Endothelial cell of hepatic sinusoid (primary cell): ENCODE data around the gene PHAF1.

ENCODE experiments used
- in situ Hi-C: cut with HindIII; loops from 2 replicates; pipeline ENCODE4 v1.10.0; 2017; ENCODE audit warnings: low sequenced_read_pairs

The PHAF1 gene

DNA sequence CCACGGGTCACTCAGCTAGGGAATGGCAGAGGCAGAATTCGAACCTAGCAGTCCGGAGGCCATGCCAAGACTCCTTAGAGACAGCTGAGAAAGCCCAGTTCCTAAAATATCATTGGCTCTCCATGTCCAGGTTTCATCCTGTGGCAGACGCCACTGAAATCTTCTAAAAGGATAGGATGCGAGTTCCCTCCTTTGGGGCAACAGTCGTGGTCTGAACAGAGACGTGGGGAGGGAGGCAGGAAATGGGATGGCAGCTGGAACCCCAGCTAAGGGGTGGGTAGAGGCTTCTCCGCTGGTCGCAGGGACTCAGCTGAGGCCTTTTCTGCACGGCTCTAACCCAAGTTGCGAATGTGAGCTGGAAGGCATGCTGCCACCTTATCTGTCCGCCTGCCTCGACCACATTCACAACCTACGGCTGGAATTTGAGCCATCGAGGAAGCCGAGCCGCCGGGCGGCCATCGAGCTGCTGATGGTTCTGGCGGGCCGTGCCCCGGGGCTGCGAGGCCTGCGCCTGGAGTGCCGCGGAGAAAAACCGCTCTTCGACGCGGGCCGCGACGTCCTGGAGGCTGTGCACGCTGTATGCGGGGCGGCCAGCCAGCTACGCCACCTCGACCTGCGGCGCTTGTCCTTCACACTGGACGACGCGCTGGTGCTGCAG is 52.9 kb downstream of the PHAF1 start:
- in situ Hi-C loops = no loop called here

DNA sequence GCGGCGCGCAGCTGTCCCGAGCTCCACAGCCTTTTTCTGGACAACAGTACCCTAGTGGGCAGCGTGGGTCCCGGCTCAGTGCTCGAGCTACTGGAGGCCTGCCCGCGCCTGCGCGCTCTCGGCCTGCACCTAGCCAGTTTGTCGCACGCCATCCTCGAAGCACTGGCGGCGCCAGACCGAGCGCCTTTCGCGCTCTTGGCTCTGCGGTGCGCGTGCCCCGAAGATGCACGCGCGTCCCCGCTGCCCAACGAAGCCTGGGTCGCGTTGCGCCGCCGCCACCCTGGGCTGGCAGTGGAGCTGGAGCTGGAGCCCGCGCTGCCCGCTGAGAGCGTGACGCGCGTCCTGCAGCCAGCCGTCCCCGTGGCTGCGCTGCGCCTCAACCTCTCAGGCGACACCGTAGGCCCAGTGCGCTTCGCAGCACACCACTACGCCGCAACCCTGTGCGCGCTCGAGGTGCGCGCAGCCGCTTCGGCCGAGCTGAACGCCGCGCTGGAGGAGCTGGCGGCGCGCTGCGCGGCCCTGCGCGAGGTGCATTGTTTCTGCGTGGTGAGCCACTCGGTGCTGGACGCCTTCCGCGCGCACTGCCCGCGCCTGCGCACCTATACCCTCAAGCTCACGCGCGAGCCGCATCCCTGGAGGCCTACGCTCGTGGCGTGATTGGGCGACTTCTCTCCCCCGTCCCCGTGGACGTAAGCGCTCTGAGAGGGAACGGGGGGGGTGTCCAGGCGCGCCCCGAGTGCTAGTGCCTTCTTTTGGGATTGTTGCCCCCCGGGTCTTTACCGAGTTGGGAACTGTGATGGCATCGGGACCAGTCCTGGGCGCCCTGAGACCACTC is 53.6 kb downstream of the PHAF1 start:
- in situ Hi-C loops = no loop called here

DNA sequence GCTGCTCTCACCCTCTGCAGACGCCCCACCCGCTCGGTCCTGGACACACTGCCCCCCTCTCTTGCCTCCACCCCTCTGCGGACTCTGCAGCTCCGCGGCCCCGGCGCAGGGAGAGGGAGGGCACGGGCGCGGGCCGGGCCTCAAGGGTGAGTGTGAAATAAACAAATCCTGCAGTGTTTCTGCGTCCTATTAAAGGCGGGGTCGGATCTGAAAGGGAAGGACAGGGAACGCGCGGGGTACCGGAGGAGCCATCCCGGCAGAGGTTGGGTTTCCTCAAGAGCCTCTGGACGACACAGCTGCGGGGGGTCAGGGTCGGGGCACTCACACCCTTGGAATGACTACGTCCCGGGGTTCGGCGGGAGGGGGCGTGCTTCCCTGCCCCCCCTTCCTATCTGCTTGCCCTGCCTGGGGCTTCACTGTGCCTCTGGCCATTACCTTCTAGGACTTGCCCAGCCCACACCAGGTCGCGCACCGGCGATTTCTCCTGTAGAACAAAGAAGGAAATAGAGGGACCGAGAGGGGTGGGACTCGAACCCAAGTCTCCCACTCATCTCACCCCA is 54.3 kb downstream of the PHAF1 start:
- in situ Hi-C loops = no loop called here

DNA sequence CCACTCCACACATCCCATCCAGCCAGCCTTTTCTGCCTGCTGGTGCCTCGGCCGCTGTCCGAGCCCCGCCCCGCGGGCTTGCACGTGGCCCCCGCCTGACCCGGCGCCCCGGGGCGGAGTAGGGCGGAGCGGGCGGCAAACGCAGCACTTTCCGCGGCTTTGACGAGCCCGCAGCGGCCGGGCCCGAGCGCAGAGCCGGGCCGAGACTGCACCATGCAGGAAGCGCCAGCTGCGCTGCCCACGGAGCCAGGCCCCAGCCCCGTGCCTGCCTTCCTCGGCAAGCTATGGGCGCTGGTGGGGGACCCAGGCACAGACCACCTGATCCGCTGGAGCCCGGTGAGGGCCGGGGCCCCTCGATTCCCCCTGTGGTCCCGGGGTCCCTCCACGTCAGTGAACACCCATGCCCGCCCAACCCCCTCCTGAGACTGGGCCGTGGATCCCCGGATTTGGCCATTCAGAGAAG is 54.9 kb downstream of the PHAF1 start, which contains the start of gene HSF4:
Gene HSF4 (plus strand): TSS at position 147 of the 463 bp plus-strand sequence. CDS start 67 bp downstream, at position 214.
- in situ Hi-C loops = loop anchor here (5.0 kb wide), 1 partner anchor 73 kb away; no protein-coding TSS in a partner anchor

DNA sequence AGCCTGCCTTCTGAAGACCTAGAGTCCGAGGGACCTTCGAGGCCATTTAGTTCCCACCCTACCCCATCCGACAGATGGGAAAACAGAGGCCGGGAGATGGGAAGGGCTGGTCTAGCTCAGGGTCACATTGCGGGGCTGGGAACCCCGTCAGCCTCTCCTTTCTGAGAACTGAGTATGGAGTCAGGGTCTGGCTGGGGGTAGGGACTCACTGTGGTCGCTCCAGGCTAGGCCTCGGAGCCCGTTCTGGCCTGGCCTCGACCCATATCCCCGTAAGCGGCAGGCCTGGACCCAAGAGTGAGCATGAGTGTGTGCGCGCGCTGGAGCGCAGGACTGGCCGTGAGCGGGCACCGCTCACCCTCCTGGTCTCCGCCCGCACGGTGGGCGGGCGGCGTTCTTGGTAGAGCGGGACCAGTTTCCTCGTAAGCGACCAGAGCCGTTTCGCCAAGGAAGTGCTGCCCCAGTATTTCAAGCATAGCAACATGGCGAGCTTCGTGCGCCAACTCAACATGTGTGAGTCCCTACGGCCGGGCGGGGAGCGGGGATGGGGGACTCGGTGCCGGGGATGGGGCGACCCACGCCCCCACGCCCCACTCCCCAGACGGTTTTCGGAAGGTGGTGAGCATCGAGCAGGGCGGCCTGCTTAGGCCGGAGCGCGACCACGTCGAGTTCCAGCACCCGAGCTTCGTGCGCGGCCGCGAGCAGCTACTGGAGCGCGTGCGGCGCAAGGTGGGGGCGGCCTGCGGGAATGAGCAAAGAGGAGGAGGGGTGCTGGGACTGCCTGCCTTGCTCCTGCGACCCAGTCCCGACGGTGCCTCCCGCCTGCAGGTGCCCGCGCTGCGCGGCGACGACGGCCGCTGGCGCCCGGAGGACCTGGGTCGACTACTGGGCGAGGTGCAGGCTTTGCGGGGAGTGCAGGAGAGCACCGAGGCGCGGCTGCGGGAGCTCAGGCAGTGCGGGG is 55.7 kb downstream of the PHAF1 start:
- in situ Hi-C loops = loop anchor here (5.0 kb wide), 1 partner anchor 72 kb away; no protein-coding TSS in a partner anchor

DNA sequence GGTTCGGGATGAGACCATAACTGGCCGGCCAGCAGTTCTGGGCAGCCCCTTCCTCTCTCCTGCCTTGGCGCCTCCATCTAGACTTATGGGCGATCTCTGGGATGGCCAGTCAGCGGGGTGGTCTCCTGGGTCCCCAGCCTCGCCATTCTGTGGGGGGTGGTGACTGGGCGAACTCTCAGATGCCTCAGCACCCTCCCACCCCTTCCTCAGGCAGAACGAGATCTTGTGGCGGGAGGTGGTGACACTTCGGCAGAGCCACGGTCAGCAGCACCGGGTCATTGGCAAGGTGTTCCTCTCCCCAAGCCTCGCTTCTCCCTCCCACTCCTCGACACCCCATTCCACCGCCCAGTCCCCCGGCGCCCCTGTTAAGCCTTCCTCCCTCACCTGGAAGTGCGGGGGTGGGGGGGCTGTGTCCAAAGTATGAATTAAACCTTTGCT is 56.4 kb downstream of the PHAF1 start:
- in situ Hi-C loops = loop anchor here (5.0 kb wide), 1 partner anchor 71 kb away; no protein-coding TSS in a partner anchor

DNA sequence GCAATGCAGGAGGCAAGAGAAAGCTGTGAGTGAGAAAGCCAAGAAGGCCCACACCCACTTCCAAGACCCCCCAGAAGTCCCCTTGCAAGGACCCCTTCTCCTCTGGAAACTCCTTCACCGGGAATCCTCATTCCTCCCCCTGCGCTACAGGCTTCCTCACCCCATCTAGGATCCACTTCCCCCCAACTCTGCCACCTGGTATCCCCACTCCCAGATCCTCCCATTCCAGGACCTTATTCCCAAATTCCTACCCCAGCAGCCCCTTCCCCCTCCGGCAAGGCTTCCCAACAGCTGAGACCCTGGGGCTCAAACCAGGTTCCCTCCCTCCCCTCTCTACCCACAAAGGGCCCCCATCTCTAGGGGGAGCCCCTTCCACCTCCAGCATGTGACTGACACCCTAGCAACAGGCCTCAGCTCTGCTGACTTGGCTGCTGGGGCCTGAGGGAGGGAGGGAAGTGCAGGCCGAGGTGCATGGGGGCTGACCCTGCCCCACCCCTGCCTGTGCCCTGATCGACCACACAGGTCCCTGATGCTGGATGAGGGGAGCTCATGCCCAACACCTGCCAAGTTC is 56.9 kb downstream of the PHAF1 start:
- in situ Hi-C loops = loop anchor here (5.0 kb wide), 1 partner anchor 71 kb away; no protein-coding TSS in a partner anchor

DNA sequence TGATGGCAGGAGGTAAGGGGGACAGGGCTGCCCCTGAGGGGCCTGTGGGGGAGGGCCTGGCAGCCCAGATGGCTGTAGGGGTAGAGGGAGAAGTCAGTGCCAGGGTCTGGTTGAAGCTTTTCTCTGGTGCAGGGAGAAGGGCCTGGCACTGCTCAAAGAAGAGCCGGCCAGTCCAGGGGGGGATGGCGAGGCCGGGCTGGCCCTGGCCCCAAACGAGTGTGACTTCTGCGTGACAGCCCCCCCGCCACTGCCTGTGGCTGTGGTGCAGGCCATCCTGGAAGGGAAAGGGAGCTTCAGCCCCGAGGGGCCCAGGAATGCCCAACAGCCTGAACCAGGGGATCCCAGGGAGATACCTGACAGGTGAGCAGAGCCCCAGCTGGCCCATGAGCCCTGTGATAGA is 57.8 kb downstream of the PHAF1 start:
- in situ Hi-C loops = loop anchor here (5.0 kb wide), 1 partner anchor 70 kb away; no protein-coding TSS in a partner anchor

DNA sequence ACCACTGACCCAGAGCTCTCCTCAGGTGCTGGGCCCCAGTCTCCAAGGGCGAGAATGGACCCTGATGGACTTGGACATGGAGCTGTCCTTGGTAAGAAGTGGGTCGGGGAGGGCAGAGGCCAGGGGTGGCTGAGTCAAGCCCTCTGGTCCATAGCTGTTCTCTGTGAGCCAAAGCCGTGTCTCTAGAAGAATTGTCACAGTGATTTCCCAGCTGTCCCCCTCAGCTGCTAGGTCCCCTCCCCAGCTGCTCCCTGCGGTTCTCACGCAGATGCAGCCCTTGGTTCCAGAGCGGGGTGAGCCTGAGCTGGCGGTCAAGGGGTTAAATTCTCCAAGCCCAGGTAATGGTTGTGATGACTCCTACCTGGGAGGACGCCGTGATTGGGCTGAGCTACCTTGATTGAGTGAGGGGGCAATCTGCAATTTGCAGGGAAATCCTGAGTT is 59.3 kb downstream of the PHAF1 start:
- in situ Hi-C loops = loop anchor here (5.0 kb wide), 1 partner anchor 68 kb away; no protein-coding TSS in a partner anchor

DNA sequence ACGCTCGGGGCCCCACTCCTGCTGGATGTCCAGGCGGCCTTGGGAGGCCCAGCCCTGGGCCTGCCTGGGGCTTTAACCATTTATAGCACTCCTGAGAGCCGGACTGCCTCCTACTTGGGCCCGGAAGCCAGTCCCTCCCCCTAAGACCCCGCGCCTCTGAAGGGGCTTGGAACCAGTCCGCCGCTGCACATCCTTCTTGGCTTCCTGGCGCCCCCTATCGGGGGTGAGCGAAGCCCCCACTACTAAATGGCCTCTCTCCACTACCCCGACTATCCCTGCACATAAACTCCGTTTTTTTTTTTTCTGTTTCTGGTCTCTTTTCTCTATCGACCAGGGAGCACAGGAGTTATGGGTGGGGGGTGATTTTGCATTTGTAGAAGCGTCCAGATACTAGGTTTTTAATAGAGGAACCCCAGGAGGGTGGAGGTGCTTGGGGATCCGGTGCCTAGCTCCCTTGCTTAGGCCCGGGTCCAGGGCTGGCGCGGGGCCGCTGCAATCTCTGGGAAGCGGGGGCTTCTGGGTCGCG is 60.0 kb downstream of the PHAF1 start:
- in situ Hi-C loops = loop anchor here (5.0 kb wide), 1 partner anchor 68 kb away; no protein-coding TSS in a partner anchor

DNA sequence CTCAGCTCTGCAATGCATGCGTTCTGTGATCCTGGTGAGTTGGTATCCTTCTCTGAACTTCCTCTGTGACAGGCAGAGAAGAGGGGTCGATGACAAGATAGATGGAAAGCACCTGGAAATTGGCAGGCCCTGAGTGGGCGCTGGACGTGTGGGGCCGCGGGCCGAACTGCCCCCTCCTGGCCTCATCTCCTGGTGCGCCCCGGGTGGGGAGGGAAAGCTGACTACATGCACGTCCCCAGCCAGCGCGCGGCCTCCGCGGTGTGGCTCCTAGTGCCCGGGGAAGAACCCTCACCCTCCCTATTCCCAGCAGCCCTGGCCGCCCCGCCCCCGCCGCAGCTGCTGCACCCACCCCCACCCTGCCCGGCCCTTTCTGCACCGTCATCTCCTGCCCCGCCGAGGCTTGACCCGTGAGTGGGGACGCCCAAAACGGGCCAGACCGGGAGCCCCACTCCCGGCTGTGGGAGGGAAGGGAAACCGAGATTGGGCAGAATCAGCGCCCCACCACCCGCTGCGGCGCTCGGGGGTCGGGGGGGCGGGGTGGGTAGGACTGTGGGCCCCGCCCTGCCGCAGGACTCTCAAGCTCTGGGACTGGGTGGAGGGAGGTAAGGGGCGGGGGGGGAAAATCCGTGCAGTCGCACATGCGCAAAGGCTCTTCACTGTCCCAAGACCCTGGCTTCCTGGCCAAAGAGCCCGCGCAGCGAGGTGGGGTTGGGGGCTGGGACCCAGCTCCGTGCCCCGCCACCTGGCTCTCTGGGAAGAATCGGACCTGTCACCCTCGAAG is 60.6 kb downstream of the PHAF1 start, which contains the start of gene NOL3:
Gene NOL3 (plus strand): TSS at position 371 of the 781 bp plus-strand sequence.
- in situ Hi-C loops = no loop called here

DNA sequence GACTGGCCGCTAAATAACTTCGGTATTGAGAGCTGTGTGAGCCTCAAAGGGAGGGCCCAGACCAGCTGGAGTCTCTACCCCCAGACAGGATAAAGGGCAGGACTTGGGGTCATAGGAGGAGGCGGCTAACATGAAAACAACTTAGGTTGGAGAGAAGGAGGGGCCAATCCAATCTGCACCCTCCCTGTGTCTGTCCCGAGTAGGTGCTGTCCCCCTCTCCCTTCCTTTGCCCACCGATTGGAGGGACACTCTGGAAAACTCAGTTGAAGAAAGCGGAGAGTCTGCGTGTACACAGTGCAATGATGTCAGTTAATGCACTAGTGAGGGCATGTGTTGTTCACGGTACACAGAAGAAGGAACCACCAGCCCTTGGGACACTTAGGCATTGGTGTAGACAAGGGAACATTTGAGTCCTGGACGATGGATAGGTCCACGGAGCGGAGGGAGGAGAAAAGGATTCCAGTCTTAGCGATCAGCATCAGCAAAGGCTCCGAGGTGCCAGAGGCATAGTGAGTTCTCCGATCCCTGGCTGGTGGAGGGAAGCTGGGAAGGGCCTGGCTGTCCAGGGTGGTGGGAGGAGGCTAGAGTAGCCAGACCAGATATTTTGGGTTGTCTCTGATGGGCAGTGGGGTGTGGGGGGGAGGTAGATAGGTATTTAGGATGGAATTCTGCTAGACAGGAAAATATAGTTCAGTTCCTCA is 61.4 kb downstream of the PHAF1 start:
- in situ Hi-C loops = no loop called here

DNA sequence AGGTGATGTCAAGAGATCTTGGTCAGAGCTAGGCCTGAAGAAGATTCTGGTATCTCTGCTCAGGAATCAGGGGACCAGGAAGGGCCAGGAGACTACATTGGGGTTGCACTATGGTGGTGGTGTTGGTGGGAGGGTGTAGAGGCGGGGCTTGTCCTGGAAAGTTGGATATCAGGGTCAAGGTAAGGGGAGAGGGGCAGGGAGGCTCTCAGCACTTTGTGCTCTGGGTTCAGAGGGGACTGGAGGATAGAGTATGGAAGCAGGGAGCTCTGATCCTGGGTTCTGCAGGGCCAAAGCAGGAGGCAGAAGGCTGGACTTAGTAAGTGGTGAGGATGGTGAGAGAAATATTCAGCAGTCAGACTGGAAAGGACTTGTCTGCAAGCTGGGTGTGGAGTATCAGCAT is 63.6 kb downstream of the PHAF1 start:
- in situ Hi-C loops = no loop called here

DNA sequence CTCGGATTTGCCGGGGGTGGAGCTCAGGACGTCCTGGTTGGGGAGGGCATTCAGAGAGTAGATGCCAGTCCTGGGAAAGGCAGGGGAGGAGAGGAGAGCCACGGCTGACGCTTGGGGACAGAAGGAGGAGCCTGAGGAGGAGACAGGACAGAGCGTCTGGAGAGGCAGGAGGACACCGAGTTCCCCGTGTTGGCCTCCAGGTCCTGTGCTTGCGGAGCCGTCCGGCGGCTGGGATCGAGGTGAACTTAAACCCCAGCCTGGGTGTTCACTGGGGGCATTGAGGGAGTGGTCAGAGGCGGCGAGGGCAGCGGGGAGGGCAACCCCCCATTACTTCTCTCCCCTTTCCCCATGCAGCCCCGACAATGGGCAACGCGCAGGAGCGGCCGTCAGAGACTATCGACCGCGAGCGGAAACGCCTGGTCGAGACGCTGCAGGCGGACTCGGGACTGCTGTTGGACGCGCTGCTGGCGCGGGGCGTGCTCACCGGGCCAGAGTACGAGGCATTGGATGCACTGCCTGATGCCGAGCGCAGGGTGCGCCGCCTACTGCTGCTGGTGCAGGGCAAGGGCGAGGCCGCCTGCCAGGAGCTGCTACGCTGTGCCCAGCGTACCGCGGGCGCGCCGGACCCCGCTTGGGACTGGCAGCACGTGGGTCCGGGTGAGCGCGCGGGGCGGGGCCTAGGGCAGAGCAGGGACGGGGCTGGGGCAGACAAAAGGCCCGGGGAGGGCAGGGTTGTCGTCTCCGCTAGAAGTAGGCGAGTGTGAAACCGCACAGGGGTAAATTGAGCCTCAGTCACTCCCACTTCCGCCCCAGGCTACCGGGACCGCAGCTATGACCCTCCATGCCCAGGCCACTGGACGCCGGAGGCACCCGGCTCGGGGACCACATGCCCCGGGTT is 64.3 kb downstream of the PHAF1 start:
- in situ Hi-C loops = no loop called here

DNA sequence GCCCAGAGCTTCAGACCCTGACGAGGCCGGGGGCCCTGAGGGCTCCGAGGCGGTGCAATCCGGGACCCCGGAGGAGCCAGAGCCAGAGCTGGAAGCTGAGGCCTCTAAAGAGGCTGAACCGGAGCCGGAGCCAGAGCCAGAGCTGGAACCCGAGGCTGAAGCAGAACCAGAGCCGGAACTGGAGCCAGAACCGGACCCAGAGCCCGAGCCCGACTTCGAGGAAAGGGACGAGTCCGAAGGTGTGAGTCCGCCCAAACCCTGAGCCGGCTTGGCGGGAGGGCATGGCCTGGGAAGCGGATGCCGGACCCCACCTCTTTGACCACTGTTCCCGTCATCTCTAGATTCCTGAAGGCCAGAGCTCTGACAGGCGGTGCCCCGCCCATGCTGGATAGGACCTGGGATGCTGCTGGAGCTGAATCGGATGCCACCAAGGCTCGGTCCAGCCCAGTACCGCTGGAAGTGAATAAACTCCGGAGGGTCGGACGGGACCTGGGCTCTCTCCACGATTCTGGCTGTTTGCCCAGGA is 65.0 kb downstream of the PHAF1 start:
- in situ Hi-C loops = no loop called here

DNA sequence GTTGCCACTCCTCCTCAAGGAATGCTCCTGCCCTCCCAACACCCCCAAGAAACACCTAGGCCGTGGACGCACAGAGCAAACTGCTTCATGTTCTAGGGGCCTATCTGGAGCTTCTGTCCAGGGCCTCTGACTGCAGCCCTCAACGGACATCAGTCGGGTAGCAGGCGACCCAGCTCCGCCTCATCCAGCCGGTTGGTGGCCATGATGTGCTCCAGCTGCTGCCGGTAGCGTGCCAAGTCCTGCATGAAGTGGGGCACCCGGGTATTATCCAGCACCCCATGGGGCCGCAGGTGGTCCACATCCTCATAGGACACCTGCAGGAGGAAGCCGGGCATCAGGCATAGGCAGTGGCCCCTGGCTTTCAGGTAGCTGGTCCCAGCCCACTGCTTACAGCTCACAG is 66.9 kb downstream of the PHAF1 start:
- in situ Hi-C loops = no loop called here
